ENCODE results near the gene LAMP2. TPM values are rescaled to one million over a fixed set of nuclear protein-coding genes. Genes with fewer than 3 reads are reported as not detected.

LAMP2 gene
- total and polyA plus RNA-seq, 2 of the 8 experiments (the other 6 are each of a cell fraction or from before 2014, with no cell fraction given), result 21.2 to 29.9 TPM

DNA sequence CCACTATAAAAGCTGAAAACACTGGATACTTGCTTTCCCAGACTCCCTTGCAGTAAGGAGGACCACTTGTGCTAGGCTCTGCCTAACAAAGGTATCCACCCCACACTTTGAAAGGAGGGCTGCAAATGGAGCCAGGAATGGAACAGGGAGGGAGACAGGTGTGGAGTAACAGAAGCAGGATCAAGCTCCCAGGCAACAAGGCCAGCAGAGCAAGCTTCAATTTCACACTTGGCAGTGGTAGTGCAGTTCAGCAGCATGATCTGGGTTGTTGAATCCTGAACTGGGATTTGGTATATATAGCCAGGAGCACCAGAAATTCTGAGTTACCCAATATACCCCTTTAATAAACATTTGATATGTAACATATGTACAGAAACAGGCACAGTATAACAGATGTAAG lies 9.8 kb downstream of the LAMP2 start:
- Histone ChIP-seq H2BK120ac (replicated peaks; ENCODE audit: low read depth, low read length) (no peak overlapping the region), H4K91ac (replicated peaks; ENCODE audit: insufficient read length, low read length) (no peak overlapping the region), H2AFZ (ENCODE audit: low read length) (no peak overlapping the region), H3K4me2 (ENCODE audit: insufficient read depth in 1 of 2, low read depth in 2 of 2, low read length in 2 of 2) (no peak overlapping the region), H2AK5ac (ENCODE audit: low read depth, low read length) (no peak overlapping the region), H3K79me2 (ENCODE audit: control insufficient read depth in 1 of 2, insufficient read depth in 2 of 2, low read length in 2 of 2) (peaks cover 0 to 23% of the 10 kb centered on the region in 2 experiments; a peak in 2 of 4 replicates), H3K36me3 (ENCODE audit: control insufficient read depth in 2 of 4, insufficient read depth in 4 of 4, low read length in 3 of 4) (peaks cover 0 to 8% (median 0%) of the 10 kb centered on the region in 4 experiments; a peak in 1 of 8 replicates), H3K4me3 (ENCODE audit: extremely low read depth in 1 of 4, insufficient read depth in 2 of 4, low read depth in 3 of 4, low read length in 4 of 4) (no peak overlapping the region), H2BK12ac (ENCODE audit: low read depth, low read length) (no peak overlapping the region), H3K18ac (ENCODE audit: extremely low read depth, low read length) (no peak overlapping the region), H3K79me1 (ENCODE audit: low read depth, low read length) (no peaks in the 10 kb centered on the region), H4K8ac (ENCODE audit: extremely low read depth, insufficient read depth, low read length) (no peak overlapping the region), H2BK5ac (ENCODE audit: low read depth, low read length) (no peak overlapping the region), H4K5ac (ENCODE audit: insufficient read length, low read depth, low read length) (no peak overlapping the region), H3K27ac (ENCODE audit: low read depth, low read length) (no peak overlapping the region), H3K9me3 (ENCODE audit: insufficient read depth in 2 of 2, low read depth in 1 of 2, low read length in 1 of 2) (no peaks in the 10 kb centered on the region), H3K4me1 (replicated peaks in 1 of 4; ENCODE audit: control insufficient read depth in 3 of 4, insufficient read depth in 4 of 4, low read length in 3 of 4) (no peaks in the 10 kb centered on the region), H4K20me1 (replicated peaks in 1 of 2; ENCODE audit: control insufficient read depth in 1 of 2, insufficient read depth in 2 of 2, low read length in 2 of 2) (no peaks in the 10 kb centered on the region), H2BK15ac (ENCODE audit: low read length) (no peak overlapping the region), H3K23ac (ENCODE audit: insufficient read length) (no peak overlapping the region), H3K14ac (ENCODE audit: insufficient read length) (no peak overlapping the region), H3K9ac (replicated peaks in 1 of 4; ENCODE audit: extremely low read depth in 1 of 4, low read depth in 3 of 4, low read length in 3 of 4) (no peak overlapping the region), H3K56ac (replicated peaks; ENCODE audit: insufficient read length, low read depth, low read length) (no peak overlapping the region), H3K27me3 (replicated peaks in 1 of 4; ENCODE audit: control insufficient read depth in 3 of 4, extremely low read depth in 1 of 4, insufficient read depth in 3 of 4, low read length in 3 of 4) (no peaks in the 10 kb centered on the region), H2BK20ac (ENCODE audit: low read length) (no peak overlapping the region), H3K23me2 (ENCODE audit: low read depth, low read length) (no peaks in the 10 kb centered on the region), H3K4ac (replicated peaks; ENCODE audit: insufficient read length, low read depth, low read length) (no peak overlapping the region)
- no peak for FAIRE-seq
- ChIA-PET POLR2A (ENCODE audit: partially characterized antibody) (no interaction called here), CTCF (ENCODE audit: partially characterized antibody) (interaction anchor here (0.7 to 0.9 kb wide), 4 partner anchors 8 to 159 kb away, joined by 3 read pairs; no protein-coding TSS in a partner anchor)
- no peak for DNase-seq (ENCODE audit: low read depth in 1 of 2, low spot score in 2 of 2)
- no peak for TF ChIP-seq CEBPB (IDR thresholded peaks at IDR 0.05; ENCODE audit: low read depth, low read length)
- TF ChIP-seq JUN (IDR thresholded peaks at IDR 0.05; ENCODE audit: low read depth, low read length), result no peak
- TF ChIP-seq KDM5A (IDR thresholded peaks at IDR 0.05; ENCODE audit: low read length), result no peak
- no peak for TF ChIP-seq KDM4A (IDR thresholded peaks at IDR 0.05; ENCODE audit: low read depth, low read length, severe bottlenecking)
- no peak for TF ChIP-seq CBX5 (IDR thresholded peaks at IDR 0.05; ENCODE audit: low read depth, low read length)
- no peak for TF ChIP-seq NRF1 (IDR thresholded peaks at IDR 0.05; ENCODE audit: low read depth, low read length)
- TF ChIP-seq EP300 (IDR thresholded peaks at IDR 0.05; ENCODE audit: borderline replicate concordance in 1 of 2, low read depth in 2 of 2, low read length in 2 of 2), result no peak
- no peak for TF ChIP-seq SIX5 (IDR thresholded peaks at IDR 0.05; ENCODE audit: low read depth, low read length)
- no peak for TF ChIP-seq BACH1 (IDR thresholded peaks at IDR 0.05; ENCODE audit: low read length)
- no peak for TF ChIP-seq RXRA (IDR thresholded peaks at IDR 0.05; ENCODE audit: insufficient read depth, low read depth, low read length)
- TF ChIP-seq EGR1 (IDR thresholded peaks at IDR 0.05; ENCODE audit: borderline replicate concordance, low read depth, low read length), result no peak
- no peak for TF ChIP-seq RFX5 (IDR thresholded peaks at IDR 0.05; ENCODE audit: borderline replicate concordance, low read depth, low read length)
- no peak for TF ChIP-seq SUZ12 (IDR thresholded peaks at IDR 0.05; ENCODE audit: low read length)
- TF ChIP-seq TEAD4 (IDR thresholded peaks at IDR 0.05; ENCODE audit: low read depth, low read length), result no peak
- no peak for TF ChIP-seq BCL11A (IDR thresholded peaks at IDR 0.05; ENCODE audit: low read depth in 2 of 2, low read length in 2 of 2)
- TF ChIP-seq HDAC6 (IDR thresholded peaks at IDR 0.05; ENCODE audit: low read depth, low read length), result no peak
- no peak for TF ChIP-seq TAF7 (optimal IDR thresholded peaks at IDR 0.05; ENCODE audit: borderline replicate concordance, low read depth, low read length)
